ENCODE data around the gene EBF3.

The EBF3 gene

GRCh38 chr10:129912166-129912917, 51.7 kb downstream of the EBF3 start:
- H3K27me3 ChIP-seq (ENCODE audit: insufficient read depth, poor library complexity, severe bottlenecking): no peaks in the 10 kb centered on the region
- no peak for TF ChIP-seq CTCF (IDR thresholded peaks at IDR 0.05; ENCODE audit: poor library complexity, severe bottlenecking)
- H3K4me1 ChIP-seq (ENCODE audit: insufficient read depth, poor library complexity, severe bottlenecking): no peaks in the 10 kb centered on the region
- H3K9me3 ChIP-seq (ENCODE audit: severe bottlenecking): no peaks in the 10 kb centered on the region
- H3K4me3 ChIP-seq (ENCODE audit: severe bottlenecking): no peak overlapping the region
- DNase-seq (ENCODE audit: low spot score) (no peak), ATAC-seq (ENCODE audit: low read depth) (no peak)
- no peak overlapping the region for H3K27ac ChIP-seq (ENCODE audit: poor library complexity, severe bottlenecking)
- H3K36me3 ChIP-seq (ENCODE audit: low read depth): no peaks in the 10 kb centered on the region

- Histone ChIP-seq H3K36me3 (ENCODE audit: low read depth) (no peaks in the 10 kb centered on the region), H3K4me3 (ENCODE audit: severe bottlenecking) (no peak overlapping the region), H3K9me3 (ENCODE audit: severe bottlenecking) (no peaks in the 10 kb centered on the region), H3K27me3 (ENCODE audit: insufficient read depth, poor library complexity, severe bottlenecking) (no peaks in the 10 kb centered on the region), H3K4me1 (ENCODE audit: insufficient read depth, poor library complexity, severe bottlenecking) (no peaks in the 10 kb centered on the region), H3K27ac (ENCODE audit: poor library complexity, severe bottlenecking) (no peak overlapping the region)
- ATAC-seq (ENCODE audit: low read depth) (no peak), DNase-seq (ENCODE audit: low spot score) (no peak)
- TF ChIP-seq CTCF (IDR thresholded peaks at IDR 0.05; ENCODE audit: poor library complexity, severe bottlenecking): no peak
Observed at GRCh38 chr10:129911451-129912165, 52.5 kb downstream of the EBF3 start.

- ATAC-seq (ENCODE audit: low read depth) (no peak), DNase-seq (ENCODE audit: low spot score) (no peak)
- no peaks in the 10 kb centered on the region for H3K27me3 ChIP-seq (ENCODE audit: insufficient read depth, poor library complexity, severe bottlenecking)
- TF ChIP-seq CTCF (IDR thresholded peaks at IDR 0.05; ENCODE audit: poor library complexity, severe bottlenecking): no peak
- no peaks in the 10 kb centered on the region for H3K36me3 ChIP-seq (ENCODE audit: low read depth)
- no peak overlapping the region for H3K4me3 ChIP-seq (ENCODE audit: severe bottlenecking)
- no peak overlapping the region for H3K27ac ChIP-seq (ENCODE audit: poor library complexity, severe bottlenecking)
- H3K4me1 ChIP-seq (ENCODE audit: insufficient read depth, poor library complexity, severe bottlenecking): no peaks in the 10 kb centered on the region
- H3K9me3 ChIP-seq (ENCODE audit: severe bottlenecking): no peaks in the 10 kb centered on the region
Observed at GRCh38 chr10:129910861-129911260, 53.2 kb downstream of the EBF3 start.

- DNase-seq (ENCODE audit: low spot score) (no peak), ATAC-seq (ENCODE audit: low read depth) (no peak)
- Histone ChIP-seq H3K9me3 (ENCODE audit: severe bottlenecking) (no peaks in the 10 kb centered on the region), H3K36me3 (ENCODE audit: low read depth) (no peaks in the 10 kb centered on the region), H3K4me1 (ENCODE audit: insufficient read depth, poor library complexity, severe bottlenecking) (no peaks in the 10 kb centered on the region), H3K4me3 (ENCODE audit: severe bottlenecking) (no peak overlapping the region), H3K27ac (ENCODE audit: poor library complexity, severe bottlenecking) (no peak overlapping the region), H3K27me3 (ENCODE audit: insufficient read depth, poor library complexity, severe bottlenecking) (no peaks in the 10 kb centered on the region)
- TF ChIP-seq CTCF (IDR thresholded peaks at IDR 0.05; ENCODE audit: poor library complexity, severe bottlenecking): no peak
Observed at GRCh38 chr10:129909531-129910256, 54.4 kb downstream of the EBF3 start.

Measured in RWPE2 (cell line).